Peyer's patch (tissue), 4 donors: ENCODE data around the gene TOMM34.

Experiments
- CTCF ChIP-seq, 6 experiments: fragments of 450-650 bp in 4 of 6; fragments of 200-600 bp in 2 of 6; sonication (generic) in 1 of 6; IDR thresholded peaks; one replicate each; pipeline ENCODE4 v1.5.1; 2017 to 2019; ENCODE audit warnings: antibody characterized with exemption in 6 of 6, mild to moderate bottlenecking in 3 of 6, moderate library complexity in 1 of 6
- POLR2A ChIP-seq, 2 donors: fragments of 450-650 bp; IDR thresholded peaks; one replicate each; pipeline ENCODE4 v1.5.1; 2017; ENCODE audit warnings: antibody characterized with exemption in 2 of 2, mild to moderate bottlenecking in 2 of 2, moderate library complexity in 2 of 2

- TF ChIP-seq POLR2A (IDR thresholded peaks at IDR 0.05): no peak
- TF ChIP-seq CTCF (IDR thresholded peaks at IDR 0.05): no peak
Observed at GRCh38 chr20:44931911-44932310, 28.3 kb downstream of the TOMM34 start.
